HFF-Myc (cell line): Measurements from ENCODE around the gene GLI2.

Experiments used
- DNase-seq: peaks from one replicate; pipeline ENCODE4 v3.0.0-alpha.2; 2011; ENCODE audit warnings: low read depth; ENCODE audit errors: extremely low read depth
- H3K4me3 ChIP-seq: replicated peaks from 2 replicates; pipeline ENCODE4 v1.5.1; 2011; ENCODE audit warnings: low read depth, mild to moderate bottlenecking, control low read depth, low read length
- CTCF ChIP-seq: IDR thresholded peaks from 2 replicates; pipeline ENCODE4 v1.5.1; 2012; ENCODE audit warnings: mild to moderate bottlenecking, low read depth, low read length, control low read depth; ENCODE audit errors: missing control alignments

GLI2 gene

GRCh38 chr2:120693121-120693520 lies 42.5 kb upstream of the GLI2 start:
- H3K4me3 ChIP-seq, result no peak overlapping the region
- TF ChIP-seq CTCF, result no peak
- DNase-seq, result no peak

GRCh38 chr2:120694034-120694433 lies 41.6 kb upstream of the GLI2 start:
- DNase-seq, result no peak
- TF ChIP-seq CTCF, result no peak
- no peak overlapping the region for H3K4me3 ChIP-seq

- no peak for TF ChIP-seq CTCF
- no peak overlapping the region for H3K4me3 ChIP-seq
- DNase-seq, result no peak
These were observed 38.2 kb upstream of the GLI2 start for GRCh38 chr2:120697471-120697870.

GRCh38 chr2:120699292-120699691 lies 36.4 kb upstream of the GLI2 start:
- no peak for TF ChIP-seq CTCF
- H3K4me3 ChIP-seq, result no peak overlapping the region
- DNase-seq, result no peak

- no peak for TF ChIP-seq CTCF
- no peak for DNase-seq
- H3K4me3 ChIP-seq, result no peak overlapping the region
These were observed 35.0 kb upstream of the GLI2 start for GRCh38 chr2:120700659-120701058.

GRCh38 chr2:120701096-120701495 lies 34.6 kb upstream of the GLI2 start:
- H3K4me3 ChIP-seq, result no peak overlapping the region
- DNase-seq, result no peak
- no peak for TF ChIP-seq CTCF

GRCh38 chr2:120701499-120701898 lies 34.2 kb upstream of the GLI2 start:
- no peak overlapping the region for H3K4me3 ChIP-seq
- DNase-seq, result no peak
- no peak for TF ChIP-seq CTCF
